ENCODE results near the gene COA7. TPM values are rescaled to one million over a fixed set of nuclear protein-coding genes. Genes with fewer than 3 reads are reported as not detected.

Gene COA7
- total RNA-seq, 3 donors from 2014 or later, result 7.4 to 12.8 (median 9.8) TPM

GRCh38 chr1:52727956-52728656, 30.0 kb upstream of the COA7 start:
- Histone ChIP-seq H3K9me3 (no peaks in the 10 kb centered on the region), H3K27ac (no peak overlapping the region), H3K27me3 (no peaks in the 10 kb centered on the region), H3K4me1 (peaks cover 0 to 4% of the 10 kb centered on the region in 2 donors), H3K4me3 (no peak overlapping the region), H3K36me3 (no peaks in the 10 kb centered on the region)
- no peak for TF ChIP-seq CTCF (IDR thresholded peaks at IDR 0.05)
- TF ChIP-seq POLR2A (IDR thresholded peaks at IDR 0.05), result no peak
- TF ChIP-seq POLR2AphosphoS5 (IDR thresholded peaks at IDR 0.05), result no peak
- intact Hi-C loops (cut with DNase I; ENCODE audit: low total_unique reads), result no loop called here
- DNase-seq (ENCODE audit: low spot score in 2 of 2), result no peak

DNA sequence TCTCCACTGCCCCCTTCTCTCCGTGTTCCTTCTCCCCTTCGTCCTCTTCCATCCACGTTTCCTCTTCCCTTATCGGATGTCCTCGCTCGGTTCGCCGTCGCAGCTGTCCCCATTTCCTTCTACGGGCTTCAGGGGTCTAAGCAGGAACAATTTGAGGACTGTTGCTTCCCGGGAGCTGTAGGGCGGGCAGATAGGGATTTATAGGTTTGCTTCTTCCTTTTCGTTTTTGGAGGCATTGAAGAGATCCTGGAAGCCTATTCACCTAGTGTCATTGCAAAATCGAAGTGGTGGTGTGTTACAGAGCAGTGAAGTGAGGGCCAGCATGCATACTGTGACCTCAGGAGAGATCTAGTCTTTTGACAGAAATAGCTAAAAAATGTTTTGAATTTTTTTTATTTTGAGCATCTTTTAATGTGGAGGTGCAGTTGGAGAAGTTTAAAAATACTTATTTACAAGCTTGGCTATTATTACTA, 29.0 kb upstream of the COA7 start:
- no peak for TF ChIP-seq POLR2AphosphoS5 (IDR thresholded peaks at IDR 0.05)
- TF ChIP-seq CTCF (IDR thresholded peaks at IDR 0.05), result no peak
- no peak for TF ChIP-seq POLR2A (IDR thresholded peaks at IDR 0.05)
- peak overlapping the region in 1 of 2 donors; percentile 83 for H3K27ac ChIP-seq
- H3K4me1 ChIP-seq, result peaks cover 0 to 4% of the 10 kb centered on the region in 2 donors
- no peaks in the 10 kb centered on the region for H3K36me3 ChIP-seq
- no peaks in the 10 kb centered on the region for H3K9me3 ChIP-seq
- no peak for DNase-seq (ENCODE audit: low spot score in 2 of 2)
- H3K4me3 ChIP-seq, result peak overlapping the region; percentile 76 to 90 (median 84)
- H3K27me3 ChIP-seq, result no peaks in the 10 kb centered on the region
- intact Hi-C loops (cut with DNase I; ENCODE audit: low total_unique reads), result no loop called here

DNA sequence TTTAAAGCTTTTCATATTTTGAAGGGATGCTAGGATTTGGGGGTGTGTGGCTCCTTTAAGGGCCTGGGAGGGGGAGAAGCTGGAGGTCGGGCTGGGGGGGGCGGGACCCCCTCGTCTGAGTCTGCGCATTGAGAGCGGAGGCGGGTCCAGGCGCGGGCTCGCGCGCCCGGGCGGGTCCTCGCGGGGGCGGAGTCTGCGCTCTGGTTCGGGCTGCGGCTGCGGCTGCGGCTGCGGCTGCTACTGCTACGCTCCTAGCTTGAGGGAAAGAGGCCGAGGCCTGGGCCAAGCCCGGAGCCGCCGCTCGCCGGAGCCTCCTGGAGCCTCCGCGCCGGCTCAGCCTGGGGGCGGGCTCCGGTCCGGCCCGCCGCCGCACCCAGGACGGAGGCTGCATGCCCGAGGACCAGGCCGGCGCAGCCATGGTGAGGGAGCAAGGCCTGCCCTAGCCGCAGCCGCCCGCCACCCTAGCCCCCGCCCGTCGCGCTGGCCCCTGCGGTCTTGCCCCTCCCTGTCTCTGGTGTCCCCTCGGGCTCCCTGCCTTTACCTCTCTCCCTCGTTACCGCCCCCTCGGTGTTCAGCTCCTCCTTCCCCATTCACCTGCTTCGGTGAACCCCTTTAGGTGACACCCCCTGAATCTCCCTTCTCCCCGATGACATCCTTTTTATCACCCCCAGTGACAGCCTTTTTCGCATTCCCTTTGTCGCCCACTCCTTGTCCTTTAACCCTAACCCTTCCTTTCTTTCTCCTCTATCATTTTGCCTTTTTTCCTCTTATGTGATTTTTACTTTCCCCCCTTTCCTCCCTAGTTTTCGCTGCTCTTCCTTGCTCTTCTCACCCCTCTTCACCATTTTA, 28.3 kb upstream of the COA7 start, which contains the start of gene ZYG11B:
ZYG11B (plus strand) TSS at position 189 of the 849 bp plus-strand sequence; CDS start at position 390, 201 bp downstream.
- intact Hi-C loops (cut with DNase I; ENCODE audit: low total_unique reads), result no loop called here

DNA sequence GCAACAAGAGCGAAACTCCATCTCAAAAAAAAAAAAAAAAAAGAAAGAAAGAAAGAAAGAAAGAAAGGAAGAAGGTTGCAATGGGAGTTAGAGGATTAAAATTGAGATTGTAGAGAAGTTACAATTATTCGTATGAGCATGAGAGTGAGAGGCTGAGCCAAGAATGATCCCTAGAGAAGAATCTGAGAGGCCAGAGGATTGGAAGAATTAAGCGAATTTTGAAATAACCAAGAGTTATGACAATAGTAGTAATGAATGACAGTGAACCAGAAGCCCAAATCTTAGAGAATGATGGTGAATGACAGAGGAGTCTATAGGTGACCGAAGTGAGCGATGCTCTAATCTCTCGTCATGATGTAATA, 27.7 kb upstream of the COA7 start:
- H3K27ac ChIP-seq, result peak overlapping the region; percentile 83 to 91
- H3K9me3 ChIP-seq, result no peaks in the 10 kb centered on the region
- TF ChIP-seq POLR2AphosphoS5 (IDR thresholded peaks at IDR 0.05), result no peak
- TF ChIP-seq POLR2A (IDR thresholded peaks at IDR 0.05), result no peak
- TF ChIP-seq CTCF (IDR thresholded peaks at IDR 0.05), result no peak
- H3K4me3 ChIP-seq, result peak overlapping the region; percentile 76 to 90 (median 84)
- intact Hi-C loops (cut with DNase I; ENCODE audit: low total_unique reads), result no loop called here
- peaks cover 0 to 4% of the 10 kb centered on the region in 2 donors for H3K4me1 ChIP-seq
- no peaks in the 10 kb centered on the region for H3K27me3 ChIP-seq
- DNase-seq (ENCODE audit: low spot score in 2 of 2), result no peak
- H3K36me3 ChIP-seq, result no peaks in the 10 kb centered on the region

More for the DNA sequence above, 28.3 kb upstream of the COA7 start, which contains the start of gene ZYG11B:
- no peaks in the 10 kb centered on the region for H3K27me3 ChIP-seq
- H3K27ac ChIP-seq, result peak within 1 kb of the TSS; percentile 83 to 91
- no peaks in the 10 kb centered on the region for H3K9me3 ChIP-seq
- H3K4me1 ChIP-seq, result peaks cover 0 to 4% of the 10 kb centered on the region in 2 donors
- H3K36me3 ChIP-seq, result no peaks in the 10 kb centered on the region
- peak; percentile 78 to 88 for DNase-seq (ENCODE audit: low spot score in 2 of 2)
- H3K4me3 ChIP-seq, result peak within 1 kb of the TSS; percentile 76 to 90 (median 84)
- TF ChIP-seq POLR2A (IDR thresholded peaks at IDR 0.05) (no peak), POLR2AphosphoS5 (IDR thresholded peaks at IDR 0.05) (peak; percentile 29 to 56 (median 37)), CTCF (IDR thresholded peaks at IDR 0.05) (no peak)
